Naive thymus-derived CD8-positive, alpha-beta T cell (primary cell): ENCODE measurements around the gene SYPL2. TPM values are rescaled to one million over a fixed set of nuclear protein-coding genes. Genes with fewer than 3 reads are reported as not detected.

Experiments
- ATAC-seq, 2 donors: fragments of 150-1000 bp; cut with Tn5 transposase in 1 of 2; sonication (Bioruptor Pico), chemical (Tn5 transposase) in 1 of 2; 1 replicate in 1 of 2; 2 replicates in 1 of 2; pipeline ENCODE4 v1.10.0; 2021; ENCODE audit warnings: mild to moderate bottlenecking in 2 of 2, moderate library complexity in 2 of 2
- POLR2A ChIA-PET: fragments of 350-600 bp; sonication (Branson Sonifier 250); formaldehyde crosslinking; loops from one replicate; lab custom pipeline; 2021; ENCODE audit warnings: antibody characterized with exemption; lab: Charles Lee
- DNase-seq, 10 donors: peaks; one replicate each; pipeline versions ENCODE4 v3.0.0 to v3.0.0-alpha.2; 2020 to 2022
- H3K27ac Mint-ChIP-seq, 10 donors: one replicate each; pipeline ENCODE4 v1.8.0; 2020 to 2022; ENCODE audit warnings: mild to moderate bottlenecking in 10 of 10, mixed read lengths in 10 of 10, moderate library complexity in 4 of 10, inconsistent platforms in 1 of 10
- H3K27me3 Mint-ChIP-seq, 5 donors: one replicate each; pipeline ENCODE4 v1.8.0; 2021 to 2022; ENCODE audit warnings: mixed read lengths in 5 of 5
- H3K36me3 Mint-ChIP-seq, 3 donors: one replicate each; pipeline ENCODE4 v1.8.0; 2020 to 2022; ENCODE audit warnings: mixed read lengths in 3 of 3, mild to moderate bottlenecking in 2 of 3, inconsistent platforms in 1 of 3
- H3K4me1 Mint-ChIP-seq, 4 donors: one replicate each; pipeline ENCODE4 v1.8.0; 2021 to 2022; ENCODE audit warnings: mixed read lengths in 4 of 4
- H3K4me3 Mint-ChIP-seq, 10 donors: one replicate each; pipeline ENCODE4 v1.8.0; 2020 to 2022; ENCODE audit warnings: mild to moderate bottlenecking in 10 of 10, mixed read lengths in 10 of 10, moderate library complexity in 6 of 10, inconsistent platforms in 1 of 10
- H3K9me3 Mint-ChIP-seq, 9 donors: one replicate each; pipeline ENCODE4 v1.8.0; 2020 to 2022; ENCODE audit warnings: mixed read lengths in 9 of 9, mild to moderate bottlenecking in 3 of 9, inconsistent platforms in 1 of 9, moderate library complexity in 1 of 9
- polyA plus RNA-seq, 3 donors: library from polyadenylated mRNA; unstranded; fragments of 300-500 nt; fragmentation: Illumina TruSeq; gene quantifications; one replicate each; pipeline ENCODE4 v1.2.3, GENCODE V29; 2021
- total RNA-seq, 8 experiments: library from RNA in 2 of 8; stranded (reverse) in 2 of 8; gene quantifications; one replicate each; pipeline ENCODE4 v1.2.3 and lab custom pipeline; 2021 to 2026

SYPL2 gene
- not detected for total RNA-seq
- under 1 TPM in 1 of 3 donors, not detected in 2; 0.22 TPM for polyA plus RNA-seq
- total RNA-seq (lab: John Stamatoyannopoulos, UW), result 0 to 0.22 (median 0.13) reads per million in 6 experiments

DNA sequence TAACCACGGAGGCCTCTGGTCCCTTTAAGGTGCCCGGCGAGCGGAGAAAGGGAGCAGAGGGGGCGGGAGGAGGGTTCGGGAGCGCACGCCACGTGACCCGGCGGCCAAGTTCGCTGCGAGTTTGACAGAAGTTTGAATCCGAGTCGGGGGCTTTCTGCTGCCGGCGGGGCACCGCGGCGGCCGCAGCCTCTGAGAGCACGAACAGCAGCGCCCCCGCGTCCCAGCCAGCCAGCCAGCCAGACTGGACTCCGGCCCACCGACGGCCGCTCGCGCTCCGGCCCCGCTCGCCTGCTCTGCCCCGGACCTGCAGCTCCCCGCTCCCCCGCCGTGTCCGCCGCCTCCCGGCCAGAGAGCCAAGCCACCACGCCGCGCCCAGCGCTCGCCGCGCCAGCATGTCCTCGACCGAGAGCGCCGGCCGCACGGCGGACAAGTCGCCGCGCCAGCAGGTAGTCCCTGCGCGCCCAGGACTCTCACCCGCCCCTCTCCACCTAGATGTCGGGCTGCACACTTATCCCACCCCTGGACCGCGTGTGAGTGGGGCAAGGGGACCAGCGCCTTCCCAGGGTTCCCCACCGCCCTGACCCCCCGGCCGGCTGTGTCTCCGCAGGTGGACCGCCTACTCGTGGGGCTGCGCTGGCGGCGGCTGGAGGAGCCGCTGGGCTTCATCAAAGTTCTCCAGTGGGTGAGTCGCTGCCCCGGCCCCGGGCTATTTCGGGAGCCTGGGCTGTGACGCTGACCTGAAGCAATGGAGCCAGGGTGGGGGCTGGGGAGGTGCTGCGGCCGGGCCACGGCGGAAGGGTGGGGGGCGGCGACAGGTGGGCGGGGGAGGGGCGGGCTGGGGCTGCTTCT is at the start of gene SYPL2:
Gene SYPL2, plus strand, starts transcription at position 95 of the 849 bp plus-strand sequence. Its CDS starts 298 bp downstream, at position 393.
- peak; percentile 46 to 71 for ATAC-seq
- no peaks in the 10 kb centered on the region for H3K36me3 Mint-ChIP-seq
- H3K4me1 Mint-ChIP-seq, result peaks cover 5 to 24% (median 11%) of the 10 kb centered on the region in 4 donors
- peaks cover 35 to 78% (median 52%) of the 10 kb centered on the region in 5 donors for H3K27me3 Mint-ChIP-seq
- H3K9me3 Mint-ChIP-seq, result peaks cover 0 to 2% (median 0%) of the 10 kb centered on the region in 9 donors
- peak within 1 kb of the TSS in 2 of 10 donors; percentile 7 to 58 for H3K27ac Mint-ChIP-seq
- H3K4me3 Mint-ChIP-seq, result peak within 1 kb of the TSS; percentile 66 to 88 (median 78)
- DNase-seq, result peak in 4 of 10 donors; percentile 21 to 22 (median 21)
- POLR2A ChIA-PET, result no interaction called here

- Mint-ChIP-seq H3K27me3 (no peaks in the 10 kb centered on the region), H3K9me3 (no peaks in the 10 kb centered on the region), H3K4me3 (peak overlapping the region in 9 of 10 donors; percentile 36 to 98 (median 72)), H3K4me1 (peaks cover 24 to 57% (median 44%) of the 10 kb centered on the region in 4 donors), H3K36me3 (peaks cover 0 to 46% (median 8%) of the 10 kb centered on the region in 3 donors), H3K27ac (peak overlapping the region; percentile 77 to 99 (median 98))
- POLR2A ChIA-PET, result interaction anchor here (0.6 to 4.5 kb wide), 2 partner anchors 60 to 311 kb away, joined by 3 to 39 read pairs; partner anchors contain the start of gene ATXN7L2
- ATAC-seq (no peak), DNase-seq (no peak)
These were observed 42.8 kb upstream of the SYPL2 start for GRCh38 chr1:109423498-109423897.

DNA sequence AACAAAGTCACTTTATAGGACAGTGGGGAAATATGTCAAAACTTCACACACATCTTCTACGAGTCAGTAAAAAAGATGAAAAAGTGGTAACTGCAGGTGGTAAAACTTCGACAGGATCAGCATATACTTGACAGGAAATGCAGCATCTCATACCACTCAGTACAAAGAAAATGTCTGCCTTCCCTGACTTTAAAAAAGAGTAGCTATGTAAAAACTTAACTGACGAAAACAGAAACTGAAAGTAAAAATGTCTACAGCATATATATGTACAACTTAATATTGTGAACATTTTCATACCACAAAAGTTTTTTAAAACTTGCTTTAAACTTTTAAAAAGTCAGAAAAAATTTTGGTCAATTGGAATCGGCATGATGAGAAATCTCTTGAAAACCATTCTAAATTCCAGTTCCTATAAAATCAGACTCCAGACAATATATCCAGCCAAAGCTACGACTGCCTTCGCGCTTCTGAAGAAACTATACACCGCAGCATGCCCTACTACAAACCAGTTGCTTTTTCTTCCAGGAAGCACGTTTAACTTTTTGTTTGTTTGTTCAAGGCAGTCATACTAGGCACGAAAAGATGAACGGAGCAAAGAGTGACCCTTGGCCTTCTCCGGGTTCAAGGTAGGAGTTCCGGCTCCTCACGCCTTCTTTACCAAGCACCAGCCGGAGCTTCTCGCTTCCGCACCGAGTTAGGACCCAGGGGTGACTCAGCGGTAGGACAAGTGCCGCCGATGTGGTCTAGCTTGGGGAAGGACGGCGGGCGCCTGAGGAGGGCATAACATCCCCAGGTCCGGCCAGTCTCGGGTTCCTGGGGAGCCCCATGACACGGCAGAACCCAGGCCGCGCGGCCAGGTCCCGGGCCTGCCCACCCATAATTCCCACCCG is 40.7 kb upstream of the SYPL2 start:
- POLR2A ChIA-PET, result interaction anchor here (0.8 to 4.5 kb wide), 20 partner anchors 14 to 913 kb away, joined by 3 to 39 read pairs (median 4); partner anchors contain the start of genes AMIGO1, ATXN7L2, CYB561D1 and GNAI3
- Mint-ChIP-seq H3K27ac (peak overlapping the region; percentile 77 to 99 (median 98)), H3K9me3 (no peaks in the 10 kb centered on the region)

DNA sequence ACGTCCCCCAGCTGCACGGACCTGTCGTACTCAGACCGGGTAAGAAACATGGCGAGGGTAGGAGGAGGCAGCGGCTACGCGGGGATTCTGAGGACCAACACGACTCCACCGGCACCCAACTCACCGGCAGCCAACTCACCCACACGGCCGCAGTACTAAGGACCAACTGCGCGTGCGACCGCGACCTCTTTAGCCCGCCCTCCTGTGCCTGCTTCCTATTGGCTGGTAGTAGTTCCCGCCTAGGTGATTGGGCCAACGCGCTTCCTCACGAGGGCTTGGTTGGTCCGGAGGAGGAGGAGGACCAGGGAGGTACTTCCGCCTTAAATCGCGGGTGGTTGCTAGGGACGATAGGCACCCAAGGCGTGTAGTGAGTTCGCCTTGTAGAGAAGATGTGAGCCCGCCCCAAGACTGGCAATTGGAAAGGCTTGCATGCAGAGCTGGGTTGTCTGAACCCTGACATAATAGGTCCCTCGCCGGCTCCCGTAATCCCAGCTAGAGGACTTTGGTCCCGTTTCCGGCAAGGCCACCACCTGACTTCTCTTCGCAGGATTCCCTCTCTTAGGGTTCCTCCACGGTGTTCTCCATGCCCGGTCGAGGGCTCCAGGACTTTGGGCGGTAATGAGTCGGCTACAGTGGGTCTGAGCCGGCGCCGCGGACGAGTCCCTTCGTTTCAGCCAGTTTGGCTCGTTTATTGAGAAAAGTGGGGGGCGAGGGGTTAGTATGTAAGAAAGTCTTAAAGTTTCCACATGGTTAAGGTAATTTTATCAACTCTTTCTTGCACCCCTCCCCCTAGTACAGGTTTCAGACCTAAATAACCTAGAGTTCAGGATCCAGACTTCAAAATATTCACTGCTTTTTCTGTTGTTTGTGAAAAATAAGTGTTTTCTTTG is 39.8 kb upstream of the SYPL2 start, which contains the start of gene PSMA5:
Gene PSMA5, minus strand, starts transcription at position 168 of the 890 bp plus-strand sequence. Its CDS starts 118 bp downstream, at position 50.
- DNase-seq (peak; percentile 78 to 98 (median 94)), ATAC-seq (peak; percentile 91 to 92)
- peaks cover 24 to 43% (median 40%) of the 10 kb centered on the region in 4 donors for H3K4me1 Mint-ChIP-seq
- H3K4me3 Mint-ChIP-seq, result peak within 1 kb of the TSS; percentile 94 to 99 (median 97)
- H3K9me3 Mint-ChIP-seq, result no peaks in the 10 kb centered on the region
- H3K27me3 Mint-ChIP-seq, result no peaks in the 10 kb centered on the region
- peaks cover 0 to 17% (median 0%) of the 10 kb centered on the region in 3 donors for H3K36me3 Mint-ChIP-seq
- H3K27ac Mint-ChIP-seq, result peak within 1 kb of the TSS; percentile 77 to 99 (median 98)
- POLR2A ChIA-PET, result interaction anchor here (0.7 to 4.5 kb wide), 20 partner anchors 14 to 912 kb away, joined by 3 to 39 read pairs (median 4); partner anchors contain the start of genes AMIGO1, ATXN7L2, CYB561D1 and GNAI3

More for the DNA sequence above, 40.7 kb upstream of the SYPL2 start:
- Mint-ChIP-seq H3K4me3 (peak overlapping the region; percentile 94 to 99 (median 97)), H3K4me1 (peaks cover 24 to 49% (median 42%) of the 10 kb centered on the region in 4 donors), H3K36me3 (peaks cover 0 to 26% (median 1%) of the 10 kb centered on the region in 3 donors), H3K27me3 (no peaks in the 10 kb centered on the region)
- ATAC-seq (peak; percentile 36 to 50), DNase-seq (peak in 6 of 10 donors; percentile 13 to 73 (median 58))

DNA sequence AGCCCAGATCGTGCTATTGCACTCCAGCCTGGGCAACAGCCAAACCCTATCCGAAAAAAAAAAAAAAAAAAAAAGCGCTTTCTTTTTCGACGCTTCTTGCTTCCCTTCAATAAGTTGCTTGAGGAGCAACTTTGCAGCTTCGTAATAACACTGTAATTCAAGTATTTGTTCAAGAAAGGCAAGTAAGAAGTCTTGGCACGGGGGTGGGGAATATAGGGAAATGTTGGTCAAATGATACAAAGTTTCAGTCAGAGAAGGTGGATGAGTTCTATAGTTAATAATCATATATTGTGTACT is 39.2 kb upstream of the SYPL2 start:
- POLR2A ChIA-PET, result interaction anchor here (0.7 to 4.5 kb wide), 8 partner anchors 19 to 911 kb away, joined by 3 to 39 read pairs (median 6); partner anchors contain the start of genes AMIGO1, ATXN7L2 and GNAI3

DNA sequence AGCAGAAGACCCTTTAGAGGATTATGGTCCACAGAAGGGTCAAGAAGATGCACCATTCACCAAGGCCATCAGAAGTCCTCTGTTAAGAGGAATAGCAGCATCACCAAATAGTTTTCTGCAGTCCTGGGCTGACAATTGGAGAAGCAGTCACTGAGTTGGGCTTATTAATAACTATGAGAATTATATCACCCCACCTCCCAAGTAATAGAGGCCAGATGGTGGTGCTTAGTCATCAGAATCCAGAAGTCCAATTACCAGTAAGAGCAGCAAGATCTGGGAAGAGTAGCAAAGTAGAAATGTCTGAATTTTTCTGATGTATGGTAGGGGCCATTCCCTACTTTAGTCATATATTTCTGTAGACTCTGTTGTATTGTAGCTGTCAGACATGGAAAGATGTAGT is 34.0 kb upstream of the SYPL2 start:
- Mint-ChIP-seq H3K27ac (no peak overlapping the region), H3K4me1 (peaks cover 1 to 5% (median 4%) of the 10 kb centered on the region in 4 donors), H3K27me3 (peaks cover 4 to 12% (median 9%) of the 10 kb centered on the region in 5 donors), H3K36me3 (peaks cover 0 to 4% (median 0%) of the 10 kb centered on the region in 3 donors), H3K4me3 (no peak overlapping the region), H3K9me3 (peaks cover 0 to 3% (median 0%) of the 10 kb centered on the region in 9 donors)
- POLR2A ChIA-PET, result interaction anchor here (0.5 kb wide), 1 partner anchor 117 kb away, joined by 3 read pairs; no protein-coding TSS in a partner anchor
- ATAC-seq, result no peak
- no peak for DNase-seq

More for the DNA sequence above, 39.2 kb upstream of the SYPL2 start:
- H3K27ac Mint-ChIP-seq, result peak overlapping the region; percentile 77 to 99 (median 98)
- H3K9me3 Mint-ChIP-seq, result no peaks in the 10 kb centered on the region
- ATAC-seq (no peak), DNase-seq (no peak)
- H3K27me3 Mint-ChIP-seq, result no peaks in the 10 kb centered on the region
- H3K4me1 Mint-ChIP-seq, result peaks cover 21 to 40% (median 36%) of the 10 kb centered on the region in 4 donors
- H3K36me3 Mint-ChIP-seq, result peaks cover 0 to 12% (median 0%) of the 10 kb centered on the region in 3 donors
- peak overlapping the region; percentile 94 to 99 (median 97) for H3K4me3 Mint-ChIP-seq

DNA sequence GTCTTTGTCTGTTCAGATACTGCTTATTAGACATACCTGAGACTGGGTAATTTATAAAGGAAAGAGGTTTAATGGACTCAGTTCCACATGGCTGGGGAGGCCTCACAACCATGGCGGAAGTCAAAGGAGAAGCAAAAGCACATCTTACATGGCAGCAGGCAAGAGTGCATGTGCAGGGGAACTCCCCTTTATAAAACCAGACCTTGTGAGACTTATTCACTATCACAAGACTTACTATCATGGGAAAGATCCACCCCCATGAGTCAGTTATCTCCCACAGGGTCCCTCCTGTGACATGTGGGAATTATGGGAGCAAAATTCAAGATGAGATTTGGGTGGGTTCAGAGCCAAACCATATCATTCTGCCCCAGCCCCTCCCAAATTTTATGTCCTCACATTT is 33.0 kb upstream of the SYPL2 start:
- ATAC-seq (no peak), DNase-seq (no peak)
- H3K27ac Mint-ChIP-seq, result no peak overlapping the region
- H3K9me3 Mint-ChIP-seq, result peaks cover 0 to 3% (median 0%) of the 10 kb centered on the region in 9 donors
- POLR2A ChIA-PET, result no interaction called here
- H3K4me1 Mint-ChIP-seq, result peaks cover 0 to 3% (median 0%) of the 10 kb centered on the region in 4 donors
- peaks cover 4 to 12% (median 9%) of the 10 kb centered on the region in 5 donors for H3K27me3 Mint-ChIP-seq
- no peak overlapping the region for H3K4me3 Mint-ChIP-seq
- peaks cover 0 to 4% (median 0%) of the 10 kb centered on the region in 3 donors for H3K36me3 Mint-ChIP-seq

DNA sequence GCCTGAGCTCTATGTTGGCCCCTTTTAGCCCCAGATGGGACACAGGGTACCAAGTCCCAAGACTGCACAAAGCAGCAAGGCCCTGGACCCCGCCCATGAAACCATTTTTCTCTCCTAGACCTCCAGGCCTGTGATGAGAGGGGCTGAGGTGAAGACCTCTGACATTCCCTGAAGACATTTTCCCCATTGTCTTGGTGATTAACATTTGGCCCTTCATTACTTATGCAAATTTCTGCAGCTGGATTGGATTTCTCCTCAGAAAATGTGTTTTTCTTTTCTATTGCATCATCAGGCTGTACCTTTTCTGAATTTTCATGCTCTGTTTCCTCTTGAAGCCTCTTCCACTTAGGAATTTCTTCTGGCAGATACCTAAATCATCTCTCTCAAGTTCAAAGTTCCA is 31.9 kb upstream of the SYPL2 start:
- POLR2A ChIA-PET, result no interaction called here
- H3K36me3 Mint-ChIP-seq, result peaks cover 0 to 4% (median 0%) of the 10 kb centered on the region in 3 donors
- no peak overlapping the region for H3K27ac Mint-ChIP-seq
- no peak overlapping the region for H3K4me3 Mint-ChIP-seq
- H3K9me3 Mint-ChIP-seq, result peaks cover 0 to 3% (median 0%) of the 10 kb centered on the region in 9 donors
- DNase-seq, result no peak
- H3K27me3 Mint-ChIP-seq, result peaks cover 4 to 12% (median 9%) of the 10 kb centered on the region in 5 donors
- H3K4me1 Mint-ChIP-seq, result peaks cover 0 to 3% (median 0%) of the 10 kb centered on the region in 4 donors
- ATAC-seq, result no peak

- POLR2A ChIA-PET, result no interaction called here
- no peak for ATAC-seq
- no peak overlapping the region for H3K27ac Mint-ChIP-seq
- H3K4me3 Mint-ChIP-seq, result no peak overlapping the region
- H3K36me3 Mint-ChIP-seq, result peaks cover 0 to 4% (median 0%) of the 10 kb centered on the region in 3 donors
- peaks cover 0 to 3% (median 0%) of the 10 kb centered on the region in 4 donors for H3K4me1 Mint-ChIP-seq
- DNase-seq, result no peak
- peaks cover 0 to 3% (median 0%) of the 10 kb centered on the region in 9 donors for H3K9me3 Mint-ChIP-seq
- H3K27me3 Mint-ChIP-seq, result peaks cover 4 to 12% (median 9%) of the 10 kb centered on the region in 5 donors
These were observed 27.5 kb upstream of the SYPL2 start for GRCh38 chr1:109438798-109439297.

- POLR2A ChIA-PET, result no interaction called here
- Mint-ChIP-seq H3K36me3 (no peaks in the 10 kb centered on the region), H3K4me1 (no peaks in the 10 kb centered on the region), H3K9me3 (no peaks in the 10 kb centered on the region), H3K27me3 (peaks cover 5 to 15% (median 9%) of the 10 kb centered on the region in 5 donors), H3K27ac (no peak overlapping the region), H3K4me3 (no peak overlapping the region)
- ATAC-seq (no peak), DNase-seq (no peak)
These were observed 25.3 kb upstream of the SYPL2 start for GRCh38 chr1:109441069-109441468.

DNA sequence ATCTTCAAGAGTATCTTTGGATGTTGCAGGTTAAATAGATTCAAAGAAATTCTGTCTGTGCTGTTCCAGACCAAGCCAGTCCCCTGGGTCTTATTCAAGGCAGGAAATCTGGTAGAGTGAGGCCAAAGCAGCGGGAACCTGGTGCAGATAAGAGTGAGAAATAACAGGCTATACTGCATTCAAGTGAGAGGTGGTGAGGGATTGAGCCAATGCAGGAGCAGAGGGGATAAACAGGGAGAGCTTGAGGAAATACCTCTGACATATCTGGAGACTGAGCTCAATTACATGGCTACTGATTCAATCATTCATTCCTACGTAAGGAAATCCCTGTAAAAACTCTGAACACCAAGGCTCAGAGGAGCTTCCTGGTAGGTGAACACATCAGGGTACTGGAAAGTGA is 22.9 kb upstream of the SYPL2 start:
- Mint-ChIP-seq H3K4me1 (no peaks in the 10 kb centered on the region), H3K36me3 (no peaks in the 10 kb centered on the region), H3K4me3 (no peak overlapping the region), H3K27me3 (peaks cover 5 to 19% (median 18%) of the 10 kb centered on the region in 5 donors), H3K9me3 (no peaks in the 10 kb centered on the region), H3K27ac (no peak overlapping the region)
- no peak for ATAC-seq
- DNase-seq, result no peak
- POLR2A ChIA-PET, result no interaction called here
